ENCODE measurements around the gene VSX1. TPM values are rescaled to one million over a fixed set of nuclear protein-coding genes. Genes with fewer than 3 reads are reported as not detected.

The VSX1 gene
- polyA plus RNA-seq, 1 donor from 2014 or later, result not detected

GRCh38 chr20:25039697-25040437, 42.1 kb downstream of the VSX1 start:
- no peak overlapping the region for H3K4me3 ChIP-seq (ENCODE audit: low read length)

GRCh38 chr20:25038591-25039015, 43.3 kb downstream of the VSX1 start:
- no peak overlapping the region for H2AFZ ChIP-seq (ENCODE audit: low read depth, low read length)
- H3K27me3 ChIP-seq (ENCODE audit: insufficient read depth, low read depth, low read length), result no peaks in the 10 kb centered on the region
- H4K20me1 ChIP-seq (ENCODE audit: insufficient read depth), result no peaks in the 10 kb centered on the region
- H3K79me2 ChIP-seq (replicated peaks; ENCODE audit: insufficient read depth, low read length), result no peaks in the 10 kb centered on the region
- no peaks in the 10 kb centered on the region for H3K9me3 ChIP-seq (ENCODE audit: low read length)
- H3K4me2 ChIP-seq (ENCODE audit: low read length), result no peak overlapping the region
- H3K36me3 ChIP-seq (ENCODE audit: insufficient read depth, low read length), result no peaks in the 10 kb centered on the region
- H3K9ac ChIP-seq (ENCODE audit: low read length), result no peak overlapping the region
- H3K9me2 ChIP-seq (ENCODE audit: insufficient read depth, low read length), result no peaks in the 10 kb centered on the region
- no peak overlapping the region for H3K4me3 ChIP-seq (ENCODE audit: low read length)
- H3F3A ChIP-seq (ENCODE audit: insufficient read depth, low read length, poor library complexity, severe bottlenecking), result no peaks in the 10 kb centered on the region
- no peak overlapping the region for H3K27ac ChIP-seq (ENCODE audit: low read length)
- no peak for TF ChIP-seq EP300 (conservative IDR thresholded peaks at IDR 0.05; ENCODE audit: poor library complexity, severe bottlenecking)
- TF ChIP-seq MXI1 (conservative IDR thresholded peaks at IDR 0.05; ENCODE audit: poor library complexity, severe bottlenecking), result no peak
- TF ChIP-seq EZH2 (IDR thresholded peaks at IDR 0.05; ENCODE audit: borderline replicate concordance, insufficient read depth, low read length, poor library complexity, severe bottlenecking), result no peak
- TF ChIP-seq SMC3 (conservative IDR thresholded peaks at IDR 0.05; ENCODE audit: poor library complexity), result no peak
- no peak for TF ChIP-seq REST (IDR thresholded peaks at IDR 0.05; ENCODE audit: borderline replicate concordance)

More at GRCh38 chr20:25039697-25040437, 42.1 kb downstream of the VSX1 start:
- no peaks in the 10 kb centered on the region for H3K9me2 ChIP-seq (ENCODE audit: insufficient read depth, low read length)
- no peaks in the 10 kb centered on the region for H3K79me2 ChIP-seq (replicated peaks; ENCODE audit: insufficient read depth, low read length)
- TF ChIP-seq RAD21 (conservative IDR thresholded peaks at IDR 0.05), result no peak
- TF ChIP-seq MXI1 (conservative IDR thresholded peaks at IDR 0.05; ENCODE audit: poor library complexity, severe bottlenecking), result no peak
- TF ChIP-seq SMC3 (conservative IDR thresholded peaks at IDR 0.05; ENCODE audit: poor library complexity), result no peak
- TF ChIP-seq CTCF (IDR thresholded peaks at IDR 0.05; ENCODE audit: poor library complexity, severe bottlenecking), result no peak
- TF ChIP-seq POLR2AphosphoS5 (IDR thresholded peaks at IDR 0.05), result no peak
- no peak for TF ChIP-seq TAF1 (IDR thresholded peaks at IDR 0.05; ENCODE audit: low read depth)
- no peak for TF ChIP-seq REST (IDR thresholded peaks at IDR 0.05; ENCODE audit: borderline replicate concordance)
- no peak for TF ChIP-seq EZH2 (IDR thresholded peaks at IDR 0.05; ENCODE audit: borderline replicate concordance, insufficient read depth, low read length, poor library complexity, severe bottlenecking)
- no peak for TF ChIP-seq EP300 (conservative IDR thresholded peaks at IDR 0.05; ENCODE audit: poor library complexity, severe bottlenecking)
- no peaks in the 10 kb centered on the region for H3K36me3 ChIP-seq (ENCODE audit: insufficient read depth, low read length)
- H3K4me2 ChIP-seq (ENCODE audit: low read length), result no peak overlapping the region
- no peaks in the 10 kb centered on the region for H3K9me3 ChIP-seq (ENCODE audit: low read length)
- no peak overlapping the region for H3K9ac ChIP-seq (ENCODE audit: low read length)
- no peaks in the 10 kb centered on the region for H3F3A ChIP-seq (ENCODE audit: insufficient read depth, low read length, poor library complexity, severe bottlenecking)
- no peak overlapping the region for H2AFZ ChIP-seq (ENCODE audit: low read depth, low read length)
- no peaks in the 10 kb centered on the region for H4K20me1 ChIP-seq (ENCODE audit: insufficient read depth)
- H3K27me3 ChIP-seq (ENCODE audit: insufficient read depth, low read depth, low read length), result no peaks in the 10 kb centered on the region
- H3K27ac ChIP-seq (ENCODE audit: low read length), result no peak overlapping the region
